H1 (cell line): ENCODE data around the gene PPOX. TPM values are rescaled to one million over a fixed set of nuclear protein-coding genes. Genes with fewer than 3 reads are reported as not detected.

Experiments used
- CTCF ChIP-seq, 3 experiments: IDR thresholded peaks; 1 replicate in 2 of 3; 2 replicates in 1 of 3; pipeline versions ENCODE4 v1.5.1 to v1.6.1; 2011; ENCODE audit warnings: low read length in 3 of 3, mild to moderate bottlenecking in 3 of 3, inconsistent platforms in 2 of 3, low read depth in 1 of 3, moderate library complexity in 1 of 3; ENCODE audit not compliant: insufficient read depth in 1 of 3; ENCODE audit errors: control extremely low read depth in 1 of 3
- FOSL1 ChIP-seq: IDR thresholded peaks from 2 replicates; pipeline ENCODE4 v1.6.1; 2011; ENCODE audit warnings: mild to moderate bottlenecking, low read depth, low read length, moderate library complexity; ENCODE audit not compliant: insufficient read depth
- NRF1 ChIP-seq: IDR thresholded peaks from 2 replicates; pipeline ENCODE4 v1.6.1; 2011; ENCODE audit warnings: mild to moderate bottlenecking, low read depth, low read length, improper control_type of control experiment
- SIRT6 ChIP-seq: IDR thresholded peaks from one replicate; pipeline ENCODE4 v1.7.1; 2012; ENCODE audit warnings: low read length, inconsistent platforms
- TBP ChIP-seq: IDR thresholded peaks from 2 replicates; pipeline ENCODE4 v1.6.1; 2011; ENCODE audit warnings: low read depth, low read length, improper control_type of control experiment
- TCF12 ChIP-seq: IDR thresholded peaks from 2 replicates; pipeline ENCODE4 v1.6.1; 2011; ENCODE audit warnings: low read depth, mild to moderate bottlenecking, low read length
- TEAD4 ChIP-seq: IDR thresholded peaks from 2 replicates; pipeline ENCODE4 v1.6.1; 2012; ENCODE audit warnings: low read depth, low read length, inconsistent platforms, mixed read lengths
- polyA plus RNA-seq, 7 experiments: library from polyadenylated mRNA; depleted of rRNA in 3 of 7; stranded (reverse) in 5 of 7; unstranded in 2 of 7; fragments of >200 nt in 5 of 7; fragments of 200-250 nt in 2 of 7; gene quantifications; 1 replicate in 5 of 7; 2 replicates in 1 of 7; 4 replicates in 1 of 7; pipeline versions ENCODE4 v1.2.1 to v1.2.3, GENCODE V29; 2011 to 2013; ENCODE audit warnings: missing spikeins in 2 of 7, mixed read lengths in 2 of 7
- total RNA-seq: library from RNA; stranded (reverse); fragmentation: NEBNext Ultra II Directional; extraction: Animal tissue kit (Norgen Biotek cat#: 25700); gene quantifications from 2 replicates; pipeline ENCODE4 v1.2.1, GENCODE V29; 2021
- TF ChIP-seq, protein P1 (sequence below): fragments of 300-600 bp; sonication (generic); IDR thresholded peaks from 2 replicates; pipeline ENCODE4 v1.7.1; 2012; ENCODE audit warnings: low read length, moderate library complexity, mild to moderate bottlenecking, inconsistent platforms; ENCODE audit not compliant: insufficient replicate concordance

The PPOX gene
- total and polyA plus RNA-seq, 2 of the 8 experiments (the other 6 are each of a cell fraction or from before 2014, with no cell fraction given) = 39.4 to 40.4 TPM

- TF ChIP-seq, protein P1, sequence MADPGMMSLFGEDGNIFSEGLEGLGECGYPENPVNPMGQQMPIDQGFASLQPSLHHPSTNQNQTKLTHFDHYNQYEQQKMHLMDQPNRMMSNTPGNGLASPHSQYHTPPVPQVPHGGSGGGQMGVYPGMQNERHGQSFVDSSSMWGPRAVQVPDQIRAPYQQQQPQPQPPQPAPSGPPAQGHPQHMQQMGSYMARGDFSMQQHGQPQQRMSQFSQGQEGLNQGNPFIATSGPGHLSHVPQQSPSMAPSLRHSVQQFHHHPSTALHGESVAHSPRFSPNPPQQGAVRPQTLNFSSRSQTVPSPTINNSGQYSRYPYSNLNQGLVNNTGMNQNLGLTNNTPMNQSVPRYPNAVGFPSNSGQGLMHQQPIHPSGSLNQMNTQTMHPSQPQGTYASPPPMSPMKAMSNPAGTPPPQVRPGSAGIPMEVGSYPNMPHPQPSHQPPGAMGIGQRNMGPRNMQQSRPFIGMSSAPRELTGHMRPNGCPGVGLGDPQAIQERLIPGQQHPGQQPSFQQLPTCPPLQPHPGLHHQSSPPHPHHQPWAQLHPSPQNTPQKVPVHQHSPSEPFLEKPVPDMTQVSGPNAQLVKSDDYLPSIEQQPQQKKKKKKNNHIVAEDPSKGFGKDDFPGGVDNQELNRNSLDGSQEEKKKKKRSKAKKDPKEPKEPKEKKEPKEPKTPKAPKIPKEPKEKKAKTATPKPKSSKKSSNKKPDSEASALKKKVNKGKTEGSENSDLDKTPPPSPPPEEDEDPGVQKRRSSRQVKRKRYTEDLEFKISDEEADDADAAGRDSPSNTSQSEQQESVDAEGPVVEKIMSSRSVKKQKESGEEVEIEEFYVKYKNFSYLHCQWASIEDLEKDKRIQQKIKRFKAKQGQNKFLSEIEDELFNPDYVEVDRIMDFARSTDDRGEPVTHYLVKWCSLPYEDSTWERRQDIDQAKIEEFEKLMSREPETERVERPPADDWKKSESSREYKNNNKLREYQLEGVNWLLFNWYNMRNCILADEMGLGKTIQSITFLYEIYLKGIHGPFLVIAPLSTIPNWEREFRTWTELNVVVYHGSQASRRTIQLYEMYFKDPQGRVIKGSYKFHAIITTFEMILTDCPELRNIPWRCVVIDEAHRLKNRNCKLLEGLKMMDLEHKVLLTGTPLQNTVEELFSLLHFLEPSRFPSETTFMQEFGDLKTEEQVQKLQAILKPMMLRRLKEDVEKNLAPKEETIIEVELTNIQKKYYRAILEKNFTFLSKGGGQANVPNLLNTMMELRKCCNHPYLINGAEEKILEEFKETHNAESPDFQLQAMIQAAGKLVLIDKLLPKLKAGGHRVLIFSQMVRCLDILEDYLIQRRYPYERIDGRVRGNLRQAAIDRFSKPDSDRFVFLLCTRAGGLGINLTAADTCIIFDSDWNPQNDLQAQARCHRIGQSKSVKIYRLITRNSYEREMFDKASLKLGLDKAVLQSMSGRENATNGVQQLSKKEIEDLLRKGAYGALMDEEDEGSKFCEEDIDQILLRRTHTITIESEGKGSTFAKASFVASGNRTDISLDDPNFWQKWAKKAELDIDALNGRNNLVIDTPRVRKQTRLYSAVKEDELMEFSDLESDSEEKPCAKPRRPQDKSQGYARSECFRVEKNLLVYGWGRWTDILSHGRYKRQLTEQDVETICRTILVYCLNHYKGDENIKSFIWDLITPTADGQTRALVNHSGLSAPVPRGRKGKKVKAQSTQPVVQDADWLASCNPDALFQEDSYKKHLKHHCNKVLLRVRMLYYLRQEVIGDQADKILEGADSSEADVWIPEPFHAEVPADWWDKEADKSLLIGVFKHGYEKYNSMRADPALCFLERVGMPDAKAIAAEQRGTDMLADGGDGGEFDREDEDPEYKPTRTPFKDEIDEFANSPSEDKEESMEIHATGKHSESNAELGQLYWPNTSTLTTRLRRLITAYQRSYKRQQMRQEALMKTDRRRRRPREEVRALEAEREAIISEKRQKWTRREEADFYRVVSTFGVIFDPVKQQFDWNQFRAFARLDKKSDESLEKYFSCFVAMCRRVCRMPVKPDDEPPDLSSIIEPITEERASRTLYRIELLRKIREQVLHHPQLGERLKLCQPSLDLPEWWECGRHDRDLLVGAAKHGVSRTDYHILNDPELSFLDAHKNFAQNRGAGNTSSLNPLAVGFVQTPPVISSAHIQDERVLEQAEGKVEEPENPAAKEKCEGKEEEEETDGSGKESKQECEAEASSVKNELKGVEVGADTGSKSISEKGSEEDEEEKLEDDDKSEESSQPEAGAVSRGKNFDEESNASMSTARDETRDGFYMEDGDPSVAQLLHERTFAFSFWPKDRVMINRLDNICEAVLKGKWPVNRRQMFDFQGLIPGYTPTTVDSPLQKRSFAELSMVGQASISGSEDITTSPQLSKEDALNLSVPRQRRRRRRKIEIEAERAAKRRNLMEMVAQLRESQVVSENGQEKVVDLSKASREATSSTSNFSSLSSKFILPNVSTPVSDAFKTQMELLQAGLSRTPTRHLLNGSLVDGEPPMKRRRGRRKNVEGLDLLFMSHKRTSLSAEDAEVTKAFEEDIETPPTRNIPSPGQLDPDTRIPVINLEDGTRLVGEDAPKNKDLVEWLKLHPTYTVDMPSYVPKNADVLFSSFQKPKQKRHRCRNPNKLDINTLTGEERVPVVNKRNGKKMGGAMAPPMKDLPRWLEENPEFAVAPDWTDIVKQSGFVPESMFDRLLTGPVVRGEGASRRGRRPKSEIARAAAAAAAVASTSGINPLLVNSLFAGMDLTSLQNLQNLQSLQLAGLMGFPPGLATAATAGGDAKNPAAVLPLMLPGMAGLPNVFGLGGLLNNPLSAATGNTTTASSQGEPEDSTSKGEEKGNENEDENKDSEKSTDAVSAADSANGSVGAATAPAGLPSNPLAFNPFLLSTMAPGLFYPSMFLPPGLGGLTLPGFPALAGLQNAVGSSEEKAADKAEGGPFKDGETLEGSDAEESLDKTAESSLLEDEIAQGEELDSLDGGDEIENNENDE = no peak
- TF ChIP-seq TCF12 = no peak
- TF ChIP-seq TBP = no peak
- TF ChIP-seq FOSL1 = no peak
- TF ChIP-seq TEAD4 = no peak
- TF ChIP-seq SIRT6 = no peak
- TF ChIP-seq CTCF (IDR thresholded peaks at IDR 0.05; ENCODE audit: control extremely low read depth in 1 of 3, insufficient read depth in 1 of 3, low read depth in 1 of 3, low read length in 3 of 3) = no peak
- TF ChIP-seq NRF1 = no peak
These were observed 6.7 kb downstream of the PPOX start (continued) for GRCh38 chr1:161172776-161173376.
